GM18526 (cell line): ENCODE results near the gene LRRC39.

Experiments used
- POLR2A ChIP-seq: IDR thresholded peaks from 3 replicates; pipeline ENCODE4 v1.6.1; 2011; ENCODE audit not compliant: insufficient read length; ENCODE audit errors: extremely low read depth

The LRRC39 gene

GRCh38 chr1:100178091-100178490, at the start of gene LRRC39:
LRRC39 (minus strand) TSS chr1:100178256; CDS start chr1:100168516, 9,740 bp downstream.
- no peak for TF ChIP-seq POLR2A

- no peak for TF ChIP-seq POLR2A
Measured at GRCh38 chr1:100222428-100222827, 44.4 kb upstream of the LRRC39 start.

- no peak for TF ChIP-seq POLR2A
Measured at GRCh38 chr1:100219883-100220282, 41.8 kb upstream of the LRRC39 start.

DNA sequence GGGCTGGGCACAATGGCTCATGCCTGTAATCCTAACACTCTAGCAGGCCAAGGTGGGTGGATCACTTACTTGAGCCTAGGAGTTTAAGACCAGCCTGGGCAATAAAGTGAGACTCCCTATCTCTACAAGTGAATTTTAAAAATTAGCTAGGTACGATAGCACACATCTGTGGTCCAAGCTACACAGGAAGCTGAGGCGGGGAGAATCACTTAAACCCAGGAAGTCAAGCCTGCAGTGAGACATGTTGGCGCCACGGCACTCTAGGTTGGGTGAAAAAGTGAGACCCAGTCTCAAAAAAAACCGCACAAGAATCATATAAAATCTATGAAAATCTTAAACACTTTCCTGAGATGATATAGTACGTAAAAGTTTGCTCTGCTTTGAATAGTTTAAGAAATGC, 41.4 kb upstream of the LRRC39 start:
- no peak for TF ChIP-seq POLR2A

GRCh38 chr1:100217834-100218233, 39.8 kb upstream of the LRRC39 start:
- no peak for TF ChIP-seq POLR2A

DNA sequence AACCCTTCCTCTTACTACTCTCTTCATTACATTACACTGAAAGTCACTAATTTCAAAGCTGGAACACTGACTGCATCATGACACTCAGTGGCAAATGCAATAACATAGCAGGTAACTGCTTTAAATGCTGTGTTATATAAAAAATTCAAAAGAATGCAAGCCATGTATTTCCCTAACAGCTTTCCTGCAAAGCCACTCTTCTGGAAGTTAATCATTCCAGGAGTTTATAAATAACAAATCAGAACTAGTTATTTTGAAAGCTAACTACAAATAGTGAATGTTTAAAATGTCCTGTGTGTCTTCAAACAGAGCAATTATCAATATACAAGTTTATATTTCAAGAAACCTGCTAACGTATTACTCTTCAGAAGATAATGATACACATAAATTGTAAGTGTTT, 37.0 kb upstream of the LRRC39 start:
- TF ChIP-seq POLR2A = no peak

- TF ChIP-seq POLR2A = no peak
Measured at GRCh38 chr1:100213141-100213540, 35.1 kb upstream of the LRRC39 start.

GRCh38 chr1:100206301-100206700, 28.2 kb upstream of the LRRC39 start:
- TF ChIP-seq POLR2A = no peak

DNA sequence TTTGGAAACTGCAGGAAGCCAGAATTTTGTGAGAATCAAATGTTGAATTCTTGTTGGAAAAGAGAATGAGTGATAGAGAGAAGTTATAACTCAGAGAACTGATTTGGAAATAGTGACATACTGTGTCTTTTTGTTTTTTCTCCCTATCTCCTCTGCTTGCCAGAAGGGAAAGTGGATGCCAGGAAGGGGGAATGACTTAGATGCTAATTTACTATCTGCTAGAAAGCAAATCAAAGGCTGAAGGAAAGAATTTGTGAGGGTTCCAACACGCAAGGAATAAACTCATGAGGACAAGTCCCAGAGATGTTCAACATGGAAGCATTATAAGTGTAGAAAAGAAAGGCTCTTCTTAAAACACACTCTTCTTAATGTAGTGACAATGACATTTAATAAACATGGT, 20.5 kb upstream of the LRRC39 start:
- no peak for TF ChIP-seq POLR2A

DNA sequence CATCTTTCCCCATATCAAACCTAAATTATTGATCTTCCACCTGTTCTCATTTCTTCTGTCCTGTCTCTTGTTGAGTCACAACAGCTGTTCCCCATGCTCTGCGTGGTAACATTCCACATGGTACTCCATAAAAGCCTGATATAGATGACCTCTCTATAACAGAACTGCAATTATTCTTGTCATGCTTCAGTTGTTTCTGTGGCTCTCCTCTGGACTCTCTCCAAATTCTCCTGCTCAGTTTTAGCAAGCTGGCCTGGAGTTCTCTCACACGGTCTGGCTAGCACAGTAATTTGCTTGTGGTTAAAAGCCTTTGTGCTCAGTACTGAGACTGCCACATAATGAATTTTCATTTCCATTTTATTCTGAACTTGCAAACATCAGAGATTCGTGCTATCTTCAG, 10.6 kb upstream of the LRRC39 start:
- no peak for TF ChIP-seq POLR2A

- TF ChIP-seq POLR2A = no peak
Measured at GRCh38 chr1:100187912-100188311, 9.9 kb upstream of the LRRC39 start.

- TF ChIP-seq POLR2A = no peak
Measured at GRCh38 chr1:100184536-100184935, 6.5 kb upstream of the LRRC39 start.

GRCh38 chr1:100183370-100183769, 5.3 kb upstream of the LRRC39 start:
- TF ChIP-seq POLR2A = no peak

GRCh38 chr1:100177295-100178041, 588 bp downstream of the LRRC39 start:
- no peak for TF ChIP-seq POLR2A

DNA sequence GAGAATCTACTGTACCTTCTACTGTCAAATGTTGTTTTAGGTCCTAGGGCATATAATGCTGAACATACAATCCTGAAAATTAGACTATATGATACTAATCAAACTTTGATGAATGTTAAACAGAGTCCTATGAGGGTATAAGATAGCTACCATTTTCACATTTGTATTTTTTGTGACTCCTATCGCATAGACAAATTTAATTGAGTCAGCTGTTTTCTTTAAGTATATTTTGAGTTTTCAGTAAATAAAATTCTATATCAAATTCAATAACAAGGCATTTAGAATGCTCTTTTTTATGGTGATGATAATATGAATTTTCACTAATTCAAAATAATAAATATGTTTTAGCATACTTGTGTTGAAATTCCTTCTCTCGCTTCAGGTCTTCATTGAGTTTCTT, 10.0 kb downstream of the LRRC39 start:
- no peak for TF ChIP-seq POLR2A

DNA sequence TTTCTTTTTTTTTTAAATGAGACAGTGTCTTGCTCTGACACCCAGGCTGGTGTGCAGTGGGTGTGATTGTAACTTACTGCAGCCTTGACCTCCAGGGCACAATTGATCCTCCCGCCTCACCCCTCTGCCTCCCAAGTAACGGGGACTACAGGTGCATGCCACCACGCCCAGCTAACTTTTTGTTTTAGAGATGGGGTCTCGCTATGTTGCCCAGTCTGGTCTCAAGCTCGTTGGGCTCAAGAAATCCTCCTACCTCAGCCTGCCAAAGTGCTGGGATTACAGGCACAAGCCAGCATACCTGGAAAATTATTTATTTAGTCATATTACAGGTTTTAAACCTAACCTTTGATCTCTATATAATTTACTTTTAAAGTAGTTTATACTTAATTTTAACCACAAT, 13.4 kb downstream of the LRRC39 start:
- TF ChIP-seq POLR2A = no peak

DNA sequence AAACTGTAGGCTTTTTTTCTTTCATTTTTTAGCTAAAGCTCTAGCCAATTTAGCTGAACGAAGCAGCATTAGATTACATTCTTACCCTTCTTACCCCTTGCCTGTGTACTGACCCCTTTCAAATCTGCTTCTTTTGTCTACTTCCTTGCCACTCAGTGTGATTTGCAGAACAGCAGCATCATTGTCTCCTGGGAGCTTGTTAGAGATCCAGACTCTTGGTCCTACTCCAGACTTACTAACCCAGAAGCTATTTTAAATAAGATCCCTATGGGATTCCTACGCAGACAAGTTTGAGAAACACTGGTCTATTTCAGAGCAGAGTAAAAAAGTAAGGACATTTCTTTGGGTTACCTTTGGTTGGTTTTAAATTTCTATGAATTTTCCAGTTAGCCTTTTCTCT, 13.8 kb downstream of the LRRC39 start:
- TF ChIP-seq POLR2A = no peak

- no peak for TF ChIP-seq POLR2A
Measured at GRCh38 chr1:100162881-100163280, 15.2 kb downstream of the LRRC39 start.

GRCh38 chr1:100152271-100152670, 25.8 kb downstream of the LRRC39 start:
- no peak for TF ChIP-seq POLR2A
